Measurements from ENCODE around the gene KLRC2. TPM values are rescaled to one million over a fixed set of nuclear protein-coding genes. Genes with fewer than 3 reads are reported as not detected.

KLRC2 gene
- total and polyA plus RNA-seq, 2 of the 4 experiments (the other 2 are of a cell fraction) = not detected

DNA sequence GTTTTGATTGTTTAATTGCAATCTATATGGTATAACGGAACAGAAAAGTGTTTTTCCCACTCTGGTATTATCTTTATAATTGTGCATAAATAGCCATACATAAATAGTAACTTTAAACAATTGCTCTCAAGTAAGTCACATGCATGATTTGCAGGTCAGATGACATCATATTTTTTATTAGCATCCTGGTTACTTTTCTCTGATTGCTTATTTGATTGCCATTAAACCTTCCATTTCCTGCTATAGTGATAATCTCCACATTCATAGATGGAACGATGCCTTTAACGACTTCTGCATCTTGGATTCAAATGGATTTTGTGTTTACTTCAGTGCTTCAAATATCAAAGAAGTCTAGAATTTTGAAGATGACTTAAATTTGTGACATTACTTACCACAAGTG lies 42.5 kb downstream of the KLRC2 start:
- Histone ChIP-seq H3K4ac (ENCODE audit: low read depth, low read length) (no peak overlapping the region), H3K9me3 (ENCODE audit: control insufficient read depth, insufficient read depth, low read length) (no peaks in the 10 kb centered on the region), H4K20me1 (ENCODE audit: insufficient read depth, low read length) (no peaks in the 10 kb centered on the region), H3K18ac (ENCODE audit: low read depth, low read length) (no peak overlapping the region), H4K5ac (ENCODE audit: low read depth, low read length) (no peak overlapping the region), H3K27ac (ENCODE audit: insufficient read depth, low read length) (no peak overlapping the region), H4K8ac (ENCODE audit: low read depth in 2 of 2, low read length in 2 of 2) (no peak overlapping the region), H3K4me3 (ENCODE audit: insufficient read depth, low read depth, low read length) (no peak overlapping the region), H2AFZ (replicated peaks; ENCODE audit: low read length, poor library complexity) (no peak overlapping the region), H3K56ac (ENCODE audit: extremely low read depth, insufficient read depth, low read length) (no peak overlapping the region), H3K9ac (ENCODE audit: low read depth, low read length) (no peak overlapping the region), H3K9me1 (ENCODE audit: insufficient read depth, low read length) (no peaks in the 10 kb centered on the region), H2BK5ac (ENCODE audit: low read depth, low read length, poor library complexity, severe bottlenecking) (no peak overlapping the region), H4K91ac (ENCODE audit: insufficient read depth, low read depth, low read length) (no peak overlapping the region), H3K79me1 (ENCODE audit: low read depth in 1 of 2, low read length in 2 of 2) (no peaks in the 10 kb centered on the region), H3K4me1 (ENCODE audit: control insufficient read depth, insufficient read depth, low read length) (no peaks in the 10 kb centered on the region), H2AK9ac (replicated peaks; ENCODE audit: low read depth, low read length, poor library complexity) (no peak overlapping the region), H2BK120ac (ENCODE audit: low read depth, low read length) (no peak overlapping the region), H2BK20ac (ENCODE audit: low read depth, low read length) (no peak overlapping the region), H3K14ac (replicated peaks; ENCODE audit: low read depth, low read length) (no peak overlapping the region), H2BK15ac (ENCODE audit: low read depth, low read length) (no peak overlapping the region), H3K36me3 (ENCODE audit: control insufficient read depth, insufficient read depth, low read length) (no peaks in the 10 kb centered on the region), H3K4me2 (ENCODE audit: low read depth, low read length) (no peak overlapping the region), H3K23ac (ENCODE audit: low read depth, low read length) (no peak overlapping the region), H2AK5ac (ENCODE audit: low read depth, low read length) (no peak overlapping the region), H3K27me3 (ENCODE audit: control insufficient read depth, insufficient read depth, low read length) (no peaks in the 10 kb centered on the region)
- ChIA-PET CTCF (no interaction called here), POLR2A (ENCODE audit: unreplicated experiment) (no interaction called here)
- dilution Hi-C loops (cut with HindIII; ENCODE audit: low sequenced_read_pairs, unreplicated experiment) = no loop called here
- no CpG with 5 or more reads among the region's 3 CpGs for WGBS, 2 experiments (ENCODE audit: extremely low coverage in 2 of 2, insufficient read length in 1 of 2)
- BruUV-seq (replicated peaks) = no TSS peak
- no peak for ATAC-seq (ENCODE audit: low read depth)
- DNase-seq = no peak
- no peak for TF ChIP-seq CEBPB (IDR thresholded peaks at IDR 0.05; ENCODE audit: low read depth, low read length)
- no peak for TF ChIP-seq RCOR1 (IDR thresholded peaks at IDR 0.05; ENCODE audit: insufficient replicate concordance, low read length)
- TF ChIP-seq POLR2A (IDR thresholded peaks at IDR 0.05; ENCODE audit: low read depth, low read length) = no peak
- intact Hi-C loops (cut with micrococcal nuclease) = no loop called here
- in situ Hi-C loops (cut with MboI; ENCODE audit: low sequenced_read_pairs) = no loop called here

Measured in IMR-90 (cell line).